Epithelial cell of esophagus (primary cell): ENCODE results near the gene BANF2.

ENCODE experiments used
- DNase-seq: peaks from one replicate; pipeline ENCODE4 v3.0.0; 2010; ENCODE audit warnings: low read depth
- H3K4me3 ChIP-seq: 2 replicates; pipeline ENCODE4 v1.5.1; 2011; ENCODE audit warnings: mild to moderate bottlenecking, low read length, control low read depth
- CTCF ChIP-seq: IDR thresholded peaks from 2 replicates; pipeline ENCODE4 v1.5.1; 2011; ENCODE audit warnings: low read depth, mild to moderate bottlenecking, low read length, control low read depth, inconsistent platforms; ENCODE audit not compliant: insufficient read depth; ENCODE audit errors: missing control alignments

Gene BANF2

GRCh38 chr20:17659801-17660200 is 40.0 kb upstream of the BANF2 start:
- DNase-seq = no peak

GRCh38 chr20:17660667-17661066 is 39.1 kb upstream of the BANF2 start:
- TF ChIP-seq CTCF = no peak
- no peak for DNase-seq
- H3K4me3 ChIP-seq = no peak overlapping the region

More at GRCh38 chr20:17659801-17660200, 40.0 kb upstream of the BANF2 start:
- no peak overlapping the region for H3K4me3 ChIP-seq
- TF ChIP-seq CTCF = no peak

GRCh38 chr20:17661121-17661744 is 38.5 kb upstream of the BANF2 start:
- no peak overlapping the region for H3K4me3 ChIP-seq
- TF ChIP-seq CTCF = no peak
- DNase-seq = no peak

- no peak overlapping the region for H3K4me3 ChIP-seq
- DNase-seq = no peak
- TF ChIP-seq CTCF = no peak
Measured at GRCh38 chr20:17662333-17663039, 37.3 kb upstream of the BANF2 start.

- no peak for DNase-seq
- TF ChIP-seq CTCF = no peak
- no peak overlapping the region for H3K4me3 ChIP-seq
Measured at GRCh38 chr20:17663040-17663399, 36.7 kb upstream of the BANF2 start.

GRCh38 chr20:17663486-17663885 is 36.3 kb upstream of the BANF2 start:
- no peak overlapping the region for H3K4me3 ChIP-seq
- TF ChIP-seq CTCF = no peak
- no peak for DNase-seq
